Anterior cingulate cortex (tissue), 58 donors: ENCODE results near the gene DOCK6.
A peak's percentile ranks its signal among the peaks of the same experiment; 100 is the strongest.
"Not testable (repeated sequence)": the region's sequence is repeated elsewhere in the genome, so short reads cannot be mapped to it uniquely, and the experiment has no call there.

Experiments used
- DNase-seq, 58 donors: peaks; one replicate each; lab custom pipeline; 2025; lab: John Stamatoyannopoulos, UW

DOCK6 gene

GRCh38 chr19:11180346-11180745 lies 82.0 kb downstream of the DOCK6 start:
- no peak for DNase-seq

DNA sequence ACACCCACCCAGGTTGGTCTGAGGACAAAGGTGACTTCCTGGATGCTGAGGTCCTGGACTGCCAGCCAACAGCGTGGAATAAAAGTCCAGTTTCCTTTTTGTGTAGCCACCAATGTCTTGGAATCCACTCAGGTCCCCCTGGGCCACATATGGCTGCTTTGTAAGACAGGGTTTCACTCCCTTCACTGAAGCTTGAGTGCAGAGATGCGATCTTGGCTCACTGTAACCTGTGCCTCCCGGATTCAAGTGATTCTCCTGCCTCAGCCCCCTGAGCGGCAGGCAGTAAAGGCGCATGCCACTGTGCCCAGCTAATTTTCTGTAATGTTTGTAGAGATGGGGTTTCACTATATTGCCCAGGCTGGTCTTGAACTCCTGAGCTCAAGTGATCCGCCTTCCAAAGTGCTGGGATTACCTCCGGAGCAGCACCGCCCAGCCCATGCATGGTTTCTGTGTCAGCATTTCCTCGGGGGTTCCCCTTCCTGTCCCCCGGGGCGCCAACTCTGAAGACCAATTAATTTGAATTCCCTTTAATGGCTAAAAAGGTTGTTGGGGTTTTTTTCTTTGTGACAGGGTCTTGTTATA lies 82.5 kb downstream of the DOCK6 start:
- DNase-seq: no peak

DNA sequence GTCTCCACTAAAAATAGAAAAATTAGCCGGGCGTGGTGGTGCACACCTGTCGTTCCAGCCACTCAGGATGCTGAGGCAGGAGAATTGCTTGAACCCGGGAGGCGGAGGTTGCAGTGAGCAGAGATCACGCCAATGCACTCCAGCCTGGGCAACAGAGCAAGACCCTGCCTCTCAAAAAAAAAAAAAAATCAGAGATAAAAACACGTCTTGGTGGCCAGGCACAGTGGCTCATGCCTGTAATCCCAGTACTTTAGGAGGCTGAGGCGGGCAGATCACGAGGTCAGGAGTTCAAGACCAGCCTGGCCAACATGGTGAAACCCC lies 83.2 kb downstream of the DOCK6 start:
- DNase-seq: not testable (repeated sequence)

- no peak for DNase-seq
Observed at GRCh38 chr19:11177592-11177991, 84.7 kb downstream of the DOCK6 start.

- no peak for DNase-seq
Observed at GRCh38 chr19:11176466-11177193, 85.7 kb downstream of the DOCK6 start.

GRCh38 chr19:11175920-11176319 lies 86.4 kb downstream of the DOCK6 start:
- no peak for DNase-seq

- no peak for DNase-seq
Observed at GRCh38 chr19:11174336-11174735, 88.0 kb downstream of the DOCK6 start.

DNA sequence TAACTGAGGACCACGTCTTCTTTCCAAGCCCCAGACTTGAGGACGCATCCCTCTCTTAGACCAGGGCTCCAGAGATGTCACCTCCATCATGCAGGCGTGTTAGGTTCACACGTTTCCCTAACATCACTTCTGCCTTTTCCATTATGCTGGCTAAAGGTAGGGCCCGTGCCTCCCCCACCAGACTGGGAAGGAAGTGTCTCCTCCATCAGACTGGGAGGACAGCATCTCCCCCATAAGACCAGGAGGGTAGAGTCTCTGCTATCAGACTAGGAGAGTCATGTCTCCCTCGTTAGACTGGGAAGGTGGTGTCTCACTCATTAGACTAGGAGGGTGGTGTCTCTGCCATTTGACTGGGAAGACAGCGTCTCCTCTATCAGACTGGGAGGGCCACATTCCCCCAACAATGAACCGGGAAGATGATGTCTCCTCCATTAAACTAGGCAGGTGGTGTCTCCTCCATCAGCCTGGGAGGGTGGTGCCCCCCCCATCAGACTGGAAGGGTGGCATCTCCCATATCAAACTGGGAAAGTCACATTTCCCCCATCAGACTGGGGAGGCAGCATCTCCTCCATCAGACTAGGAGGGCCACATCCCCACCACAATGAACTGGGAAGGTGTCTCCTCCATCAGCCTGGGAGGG lies 88.7 kb downstream of the DOCK6 start:
- no peak for DNase-seq

DNA sequence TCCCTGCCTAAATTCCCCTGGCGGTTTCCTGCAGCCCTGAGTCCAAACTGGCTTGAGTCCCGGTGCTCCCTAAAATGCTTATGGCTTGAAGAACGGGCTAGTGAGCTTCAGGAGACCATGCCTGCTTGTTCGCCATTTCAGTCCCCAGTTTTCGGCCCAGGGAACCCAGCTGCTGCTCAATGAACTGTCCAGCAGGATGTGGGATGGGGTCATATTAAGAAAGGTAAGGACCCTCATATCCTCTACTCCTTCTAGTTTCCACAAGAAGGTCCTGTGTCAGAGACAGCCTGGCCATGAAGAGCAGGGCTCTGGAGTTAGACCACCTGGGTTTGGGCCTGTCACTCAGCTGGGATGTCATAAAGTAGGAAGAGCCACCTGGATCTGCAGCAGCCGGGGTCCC lies 89.7 kb downstream of the DOCK6 start:
- no peak for DNase-seq

DNA sequence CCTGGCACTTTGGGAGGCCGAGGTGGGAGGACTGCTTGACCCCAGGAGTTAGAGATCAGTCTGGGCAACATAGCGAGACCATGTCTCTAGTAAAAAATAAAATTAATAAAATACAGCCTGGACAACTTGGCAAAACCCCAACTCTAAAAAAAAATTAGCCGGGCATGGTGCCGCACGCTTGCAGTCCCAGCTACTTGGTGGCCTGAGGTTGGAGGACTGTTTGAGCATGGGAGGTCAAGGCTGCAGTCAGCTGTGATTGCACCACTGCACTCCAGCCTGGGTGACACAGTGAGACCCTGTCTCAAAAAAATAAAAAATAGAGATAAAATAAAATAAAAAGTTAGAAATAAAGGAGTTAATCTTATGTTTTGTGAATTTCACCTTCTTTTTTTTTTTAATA lies 91.2 kb downstream of the DOCK6 start:
- DNase-seq: no peak

- DNase-seq: no peak
Observed at GRCh38 chr19:11169896-11170678, 92.2 kb downstream of the DOCK6 start.

GRCh38 chr19:11168568-11168967 lies 93.8 kb downstream of the DOCK6 start:
- no peak for DNase-seq

DNA sequence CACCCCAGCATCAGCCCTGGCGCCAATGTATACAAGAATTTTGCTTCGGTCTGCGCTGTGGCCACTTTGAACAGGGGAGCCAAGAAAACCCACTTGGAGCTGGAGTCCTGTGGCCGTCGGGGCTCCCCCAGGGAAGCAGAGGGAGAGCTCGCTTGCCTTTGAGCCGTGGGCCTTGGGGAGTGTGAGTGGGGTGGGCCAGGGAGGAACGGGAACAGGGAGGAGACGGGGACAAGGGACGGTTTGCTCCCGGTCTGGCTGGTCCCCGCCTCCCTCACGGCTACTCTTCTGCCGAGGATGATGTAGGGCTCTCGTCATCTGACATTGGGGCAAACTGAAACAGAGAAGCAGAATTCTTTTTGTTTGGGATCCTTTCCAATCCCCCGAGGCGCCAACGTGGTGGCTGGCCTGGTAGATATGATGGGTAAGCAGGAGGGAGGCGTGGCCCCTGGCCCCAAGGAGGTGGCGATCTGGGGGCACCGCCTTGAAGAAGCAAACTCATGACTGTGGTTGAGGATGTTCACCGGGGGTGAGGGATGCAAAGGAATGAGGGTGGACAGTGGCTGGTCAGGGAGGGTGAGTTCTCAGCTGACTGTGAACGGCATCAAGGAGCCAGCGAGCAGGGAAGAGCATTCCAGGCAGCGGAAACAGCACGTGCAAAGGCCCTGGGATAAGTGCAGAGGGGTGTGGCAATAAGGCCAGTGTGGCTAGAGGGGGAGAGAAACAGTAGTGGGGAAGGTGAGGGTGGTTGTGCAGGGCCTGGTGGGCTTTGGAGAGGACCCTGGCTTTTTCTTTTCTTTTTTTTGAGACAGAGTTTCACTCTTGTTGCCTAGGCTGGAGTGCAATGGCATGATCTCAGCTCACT lies 95.8 kb downstream of the DOCK6 start:
- no peak for DNase-seq

DNA sequence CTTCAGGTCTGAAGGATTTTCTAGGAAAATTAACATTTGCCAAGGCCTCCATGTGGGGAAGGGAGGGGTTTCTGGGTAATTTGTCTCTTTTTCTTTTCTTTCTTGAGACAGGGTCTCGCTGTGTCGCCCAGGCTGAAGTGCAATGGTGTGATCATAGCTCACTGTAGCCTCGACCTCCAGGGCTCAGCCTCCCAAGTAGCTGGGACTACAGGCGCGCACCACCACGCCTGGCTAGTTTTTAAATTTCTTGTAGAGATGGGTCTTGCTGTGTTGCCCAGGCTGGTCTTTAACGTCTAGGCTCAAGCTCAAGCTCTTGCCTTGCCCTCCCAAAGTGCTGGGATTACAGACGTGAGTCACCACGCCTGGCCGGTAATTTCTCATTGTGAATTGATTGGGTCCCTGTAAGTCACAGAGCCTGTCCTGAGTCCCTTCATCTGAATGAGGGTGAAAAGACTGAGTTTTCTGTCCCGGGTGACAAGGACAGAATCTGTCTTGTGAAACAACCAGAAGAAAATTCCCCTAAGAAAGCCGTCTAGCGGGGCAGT lies 96.8 kb downstream of the DOCK6 start:
- no peak for DNase-seq

DNA sequence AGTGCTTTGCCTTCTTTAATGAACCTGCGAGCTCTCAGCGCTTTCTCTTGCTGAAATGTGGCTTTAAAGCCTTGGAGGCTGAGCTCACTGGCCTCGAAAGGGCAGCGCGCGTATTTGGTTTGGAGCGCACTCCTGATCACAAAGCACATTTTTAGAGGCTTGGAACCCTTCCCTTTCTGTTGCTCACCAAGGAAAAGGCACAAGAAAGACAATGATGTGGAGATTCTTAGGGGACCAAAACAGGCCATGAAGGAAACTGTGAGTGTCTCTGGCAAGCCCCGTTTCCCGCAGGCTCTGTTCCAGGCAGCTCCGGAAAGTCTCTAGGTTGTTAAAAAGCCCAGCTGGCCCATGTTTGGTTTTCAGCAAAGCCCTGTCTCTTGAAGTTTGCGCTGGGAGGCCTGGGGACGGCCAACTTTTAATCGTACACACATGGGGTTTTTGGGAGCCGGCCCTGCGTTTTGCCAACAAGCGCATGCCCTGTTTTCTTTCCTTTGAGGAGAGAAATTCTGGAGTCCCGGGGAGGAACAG lies 97.4 kb downstream of the DOCK6 start:
- peak in 53 of 58 donors; percentile 10 to 89 (median 65) for DNase-seq

- peak in 5 of 58 donors; percentile 6 to 18 (median 7) for DNase-seq
Observed at GRCh38 chr19:11164296-11164695, 98.0 kb downstream of the DOCK6 start.

DNA sequence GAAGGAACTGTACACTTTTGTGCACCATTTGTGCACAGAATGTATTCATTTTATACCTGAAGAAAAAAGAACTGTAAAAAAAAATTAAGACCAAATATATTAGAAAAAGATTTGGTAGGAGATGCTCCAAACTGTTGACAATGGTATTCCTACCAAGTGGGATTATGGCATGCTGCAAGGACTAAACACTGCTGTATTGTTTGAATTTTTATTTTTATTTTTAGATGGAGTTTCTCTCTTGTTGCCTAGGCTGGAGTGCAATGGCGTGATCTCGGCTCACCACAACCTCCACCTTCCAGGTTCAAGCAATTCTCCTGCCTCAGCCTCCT lies 101.9 kb downstream of the DOCK6 start:
- DNase-seq: not testable (repeated sequence)

DNA sequence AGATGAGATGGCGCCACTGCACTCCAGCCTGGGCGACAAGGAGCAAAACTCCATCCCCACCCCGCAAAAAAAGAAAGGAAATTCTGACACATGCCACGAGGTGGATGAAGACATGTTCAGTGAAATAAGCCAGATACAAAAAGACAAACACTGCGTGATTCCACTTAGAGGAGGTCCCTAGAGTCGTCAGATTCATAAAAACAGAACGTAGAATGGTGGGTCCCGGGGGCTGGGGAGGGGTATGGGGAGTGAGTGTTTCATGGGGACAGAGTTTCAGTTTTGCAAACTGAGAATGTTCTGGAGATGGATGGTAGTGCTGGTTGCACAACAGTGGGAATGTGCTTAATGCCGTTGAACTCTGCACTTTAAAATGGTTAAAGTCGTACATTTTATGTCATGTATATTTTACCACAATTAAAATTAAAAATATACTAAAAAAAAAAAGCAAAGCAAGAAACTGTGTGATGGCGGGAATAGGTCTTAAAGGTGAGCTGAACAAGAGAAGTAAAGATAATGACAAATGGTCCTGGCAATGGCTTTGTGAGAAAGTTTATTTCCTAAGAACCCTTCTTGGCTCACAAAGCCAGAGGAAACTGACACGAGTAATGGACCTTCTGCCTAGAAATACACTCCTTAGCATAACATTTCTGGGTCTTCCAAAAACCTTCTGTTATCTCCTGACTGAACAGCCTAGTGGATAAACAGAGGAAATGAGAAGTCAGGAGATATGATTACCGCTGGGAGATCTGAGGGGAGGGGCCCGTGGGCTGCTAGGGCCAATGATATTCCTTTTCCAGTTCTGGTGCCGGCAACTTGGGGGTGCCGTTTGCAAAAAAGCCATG lies 102.5 kb downstream of the DOCK6 start:
- DNase-seq: no peak
